Activated T-helper 9 cell treated with anti-CD3 and anti-CD28 coated beads, Interleukin-2, amount 50 U/mL, for 16 hours (primary cell): ENCODE measurements around the gene RAB44.

Source experiments
- DNase-seq: peaks from one replicate; pipeline ENCODE4 v3.0.0-alpha.2; 2020; ENCODE audit warnings: low read depth

Gene RAB44

GRCh38 chr6:36669002-36669401, 28.6 kb upstream of the RAB44 start:
- no peak for DNase-seq

DNA sequence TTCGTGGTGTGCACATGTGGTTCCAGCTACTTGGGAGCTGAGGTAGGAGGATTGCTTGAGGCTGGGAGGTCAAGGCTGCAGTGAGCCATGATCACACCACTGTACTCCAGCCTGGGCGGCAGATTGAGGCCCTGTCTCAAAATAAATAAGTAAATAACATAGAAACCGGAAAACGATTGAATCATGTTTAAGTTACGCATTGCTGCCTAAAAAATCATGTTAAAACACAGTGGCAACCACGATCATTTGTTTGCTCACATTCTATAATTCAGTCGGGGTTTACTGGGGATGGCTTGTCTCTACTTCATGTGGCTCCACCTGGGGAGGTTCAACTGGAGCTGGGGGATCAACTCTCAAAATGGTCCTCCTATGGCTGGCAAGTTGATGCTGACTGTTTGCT, 27.4 kb upstream of the RAB44 start:
- DNase-seq = no peak

DNA sequence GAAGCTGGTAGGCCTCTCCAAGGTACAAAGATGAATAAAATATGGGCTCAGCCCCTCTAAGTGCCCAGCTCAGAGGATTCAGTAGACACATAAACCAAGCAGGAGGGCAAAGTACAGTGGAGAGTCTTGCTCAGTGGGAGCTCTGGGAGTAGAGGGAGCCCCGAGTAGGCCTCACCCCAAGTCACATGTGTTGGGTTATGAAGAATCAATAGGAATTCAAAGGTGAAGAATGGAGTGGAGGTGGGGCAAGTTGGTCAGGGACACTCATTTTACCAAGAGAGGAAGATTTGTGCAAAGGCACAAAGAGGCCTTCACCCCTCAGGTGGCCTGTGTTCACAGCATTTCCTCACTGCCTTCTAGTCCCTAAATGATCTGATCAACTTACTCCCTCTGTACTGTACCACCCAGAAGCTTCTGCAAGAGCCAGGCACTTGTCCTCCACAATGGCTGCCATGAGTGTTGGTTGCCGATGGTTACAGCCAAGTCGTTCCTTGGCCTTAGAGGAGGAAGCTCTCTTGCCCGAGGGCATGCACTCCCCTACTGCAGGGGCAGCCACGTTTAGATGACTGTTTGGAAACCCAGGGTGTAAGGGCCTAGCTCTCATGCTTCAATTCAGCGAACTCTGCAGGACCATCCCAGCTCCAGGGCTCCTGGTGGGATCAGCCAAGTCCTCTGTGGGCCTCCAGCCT, 25.8 kb upstream of the RAB44 start:
- DNase-seq = no peak

DNA sequence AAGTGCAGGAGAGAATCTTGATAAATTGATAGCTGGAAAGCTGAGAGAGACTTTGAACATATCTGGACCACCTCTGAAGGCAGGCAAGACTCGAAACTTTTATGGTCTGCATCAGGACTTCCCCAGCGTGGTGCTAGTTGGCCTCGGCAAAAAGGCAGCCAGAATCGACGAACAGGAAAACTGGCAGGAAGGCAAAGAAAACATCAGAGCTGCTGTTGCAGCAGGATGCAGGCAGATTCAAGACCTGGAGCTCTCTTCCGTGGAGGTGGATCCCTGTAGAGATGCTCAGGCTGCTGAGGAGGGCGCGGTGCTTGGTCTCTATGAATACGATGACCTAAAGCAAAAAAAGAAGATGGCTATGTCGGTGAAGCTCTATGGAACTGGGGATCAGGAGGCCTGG, 23.7 kb upstream of the RAB44 start:
- no peak for DNase-seq

DNA sequence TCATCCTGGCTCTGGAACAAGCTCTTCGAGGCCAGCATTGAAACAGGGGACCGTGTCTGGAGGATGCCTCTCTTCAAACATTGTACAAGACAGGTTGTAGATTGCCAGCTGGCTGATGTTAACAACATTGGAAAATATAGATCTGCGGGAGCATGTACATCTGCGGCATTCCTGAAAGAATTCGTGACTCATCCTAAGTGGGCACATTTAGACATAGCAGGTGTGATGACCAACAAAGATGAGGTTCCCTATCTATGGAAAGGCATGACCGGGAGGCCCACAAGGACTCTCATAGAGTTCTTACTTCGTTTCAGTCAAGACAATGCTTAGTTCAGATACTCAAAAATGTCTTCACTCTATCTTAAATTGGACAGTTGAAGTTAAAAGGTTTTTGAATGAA, 22.7 kb upstream of the RAB44 start:
- DNase-seq = no peak

GRCh38 chr6:36676141-36677058, 21.2 kb upstream of the RAB44 start:
- no peak for DNase-seq

DNA sequence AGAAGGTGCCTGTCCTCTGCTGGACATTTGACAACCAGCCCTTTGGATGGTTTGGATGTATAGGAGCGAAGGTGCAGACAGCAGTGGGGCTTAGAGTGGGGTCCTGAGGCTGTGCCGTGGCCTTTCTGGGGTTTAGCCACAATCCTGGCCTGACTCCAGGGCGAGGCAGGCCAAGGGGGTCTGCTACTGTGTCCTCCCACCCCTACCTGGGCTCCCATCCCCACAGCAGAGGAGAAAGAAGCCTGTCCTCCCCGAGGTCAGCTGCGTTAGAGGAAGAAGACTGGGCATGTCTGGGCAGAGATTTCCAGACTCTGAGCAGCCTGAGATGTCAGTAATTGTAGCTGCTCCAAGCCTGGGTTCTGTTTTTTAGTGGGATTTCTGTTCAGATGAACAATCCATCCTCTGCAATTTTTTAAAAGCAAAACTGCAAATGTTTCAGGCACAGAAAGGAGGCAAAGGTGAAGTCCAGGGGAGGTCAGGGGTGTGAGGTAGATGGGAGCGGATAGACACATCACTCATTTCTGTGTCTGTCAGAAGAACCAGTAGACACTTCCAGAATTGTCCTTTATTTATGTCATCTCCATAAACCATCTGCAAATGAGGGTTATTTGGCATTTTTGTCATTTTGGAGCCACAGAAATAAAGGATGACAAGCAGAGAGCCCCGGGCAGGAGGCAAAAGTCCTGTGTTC, 20.4 kb upstream of the RAB44 start:
- no peak for DNase-seq

DNA sequence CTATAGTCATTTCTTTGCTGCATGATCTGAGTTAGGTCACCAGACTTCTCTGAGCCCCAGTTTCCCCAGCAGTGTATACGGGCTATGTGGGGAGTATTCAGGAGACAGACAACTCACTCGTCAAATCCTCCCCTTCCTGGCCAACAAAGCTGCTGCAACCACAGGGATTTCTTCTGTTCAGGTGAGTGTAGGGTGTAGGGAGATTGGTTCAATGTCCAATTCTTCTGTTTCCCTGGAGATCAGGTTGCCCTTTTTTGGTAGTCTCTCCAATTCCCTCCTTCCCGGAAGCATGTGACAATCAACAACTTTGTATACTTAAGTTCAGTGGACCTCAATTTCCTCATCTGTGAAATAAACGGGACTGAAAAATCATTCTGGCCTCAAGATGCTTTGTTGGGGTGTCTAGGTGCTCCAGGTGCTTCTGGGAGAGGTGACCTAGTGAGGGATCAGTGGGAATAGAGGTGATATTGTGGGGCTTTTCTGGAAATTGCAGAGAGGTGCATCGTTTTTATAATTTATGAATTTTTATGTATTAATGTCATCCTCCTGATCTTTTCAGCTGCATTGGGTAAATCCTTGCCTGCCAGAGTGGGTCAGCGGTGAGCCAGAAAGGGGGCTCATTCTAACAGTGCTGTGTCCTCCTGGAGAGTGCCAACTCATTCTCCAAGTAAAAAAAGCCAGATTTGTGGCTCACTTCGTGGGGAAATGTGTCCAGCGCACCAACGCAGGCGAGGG, 19.7 kb upstream of the RAB44 start:
- DNase-seq = no peak

GRCh38 chr6:36678488-36679042, 19.1 kb upstream of the RAB44 start, which contains the start of gene CDKN1A:
Gene CDKN1A (plus strand): TSS chr6:36678714. CDS start chr6:36684102, 5,388 bp downstream.
- DNase-seq = peak; percentile 69

DNA sequence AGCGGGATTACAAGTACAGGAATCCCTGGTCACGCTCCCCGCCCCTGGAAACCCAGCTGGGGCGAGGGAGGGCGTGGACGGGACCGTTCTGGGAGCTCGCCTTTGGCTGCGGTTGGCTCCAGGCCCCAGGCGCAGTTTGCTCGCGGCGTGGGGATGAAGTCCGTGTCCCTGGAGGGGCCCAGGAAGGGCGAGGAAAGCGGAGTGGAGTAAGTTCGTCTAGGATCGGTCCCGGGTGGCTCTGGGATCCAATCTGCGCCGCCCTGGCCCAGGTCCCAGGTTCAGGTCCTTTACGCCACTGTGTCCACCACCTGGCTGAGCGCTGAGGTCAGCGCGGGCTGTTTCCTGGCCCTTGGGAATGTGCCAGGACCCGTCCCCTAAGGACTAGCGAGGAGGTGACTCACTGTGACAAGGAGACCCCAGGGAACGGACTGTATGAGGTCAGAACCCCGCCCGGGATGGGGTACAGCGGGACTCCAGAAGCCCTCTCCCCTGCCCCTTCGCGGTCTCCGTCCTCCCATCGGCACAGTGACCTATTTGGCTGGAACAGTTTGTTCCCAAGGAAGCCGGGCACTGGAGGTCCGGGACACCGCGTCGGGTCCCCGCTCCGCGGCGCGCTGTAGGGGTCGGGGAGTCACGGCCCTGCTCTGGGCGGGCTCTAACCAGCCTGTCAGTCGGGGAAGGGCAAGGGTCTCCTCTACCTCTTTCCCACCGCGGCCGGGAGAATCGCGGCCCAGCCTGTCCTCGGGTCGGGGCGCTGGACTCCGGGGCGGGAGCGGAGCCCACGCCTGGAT, 18.4 kb upstream of the RAB44 start:
- peak; percentile 23 for DNase-seq

DNA sequence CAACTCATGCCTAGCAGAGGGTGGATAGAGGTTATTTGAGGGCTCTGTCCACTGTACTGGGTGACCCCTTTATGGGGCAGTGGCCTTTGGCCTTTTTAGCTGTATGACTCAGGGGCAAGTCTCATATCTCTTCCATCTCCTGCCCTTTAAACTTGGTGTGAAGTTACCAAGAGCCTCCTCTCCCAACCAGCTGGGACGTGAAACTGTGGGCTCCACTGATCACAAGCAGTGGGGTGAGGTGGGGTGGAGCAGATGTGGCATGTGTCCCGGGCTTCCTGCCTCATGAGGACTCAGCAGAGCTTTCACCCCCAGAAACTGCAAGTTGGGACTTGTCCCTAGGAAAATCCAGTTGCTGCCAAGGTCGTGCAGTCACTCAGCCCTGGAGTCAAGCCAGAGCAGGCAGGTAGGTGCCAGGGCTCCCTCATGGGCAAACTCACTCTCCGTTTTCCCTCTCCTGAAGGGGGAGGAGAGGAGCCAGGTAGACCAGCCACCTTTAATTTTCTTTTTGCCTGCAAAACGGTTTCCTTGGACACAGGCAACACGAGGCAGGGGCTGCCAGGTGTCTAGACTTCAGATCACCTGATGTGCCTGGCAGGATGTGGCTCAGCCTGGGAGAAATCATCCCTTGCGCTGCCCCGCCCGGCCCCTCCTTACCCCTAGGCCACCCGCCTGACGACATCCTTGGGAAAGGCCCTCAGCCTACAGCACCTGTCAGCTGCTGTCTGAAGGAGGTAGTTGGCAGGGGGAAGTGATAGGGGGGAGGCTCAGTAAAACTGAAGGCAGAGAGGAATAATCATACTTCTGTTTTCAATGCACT, 15.1 kb upstream of the RAB44 start:
- peak; percentile 58 for DNase-seq

- no peak for DNase-seq
These were observed 14.4 kb upstream of the RAB44 start for GRCh38 chr6:36683145-36683655.

- no peak for DNase-seq
These were observed 13.8 kb upstream of the RAB44 start for GRCh38 chr6:36683656-36684446.

DNA sequence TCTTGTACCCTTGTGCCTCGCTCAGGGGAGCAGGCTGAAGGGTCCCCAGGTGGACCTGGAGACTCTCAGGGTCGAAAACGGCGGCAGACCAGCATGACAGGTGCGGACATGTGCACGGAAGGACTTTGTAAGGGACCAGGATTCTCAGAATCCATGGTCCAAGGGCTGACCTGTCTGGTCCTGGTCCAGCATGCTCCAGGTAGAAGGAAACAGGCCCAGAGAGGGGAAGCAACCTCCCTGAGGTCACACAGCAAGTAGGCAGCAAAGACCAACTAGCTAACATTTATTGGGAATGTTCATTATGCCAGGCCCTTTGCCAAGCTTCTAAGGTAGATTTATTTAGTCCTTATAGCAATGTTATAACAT, 13.2 kb upstream of the RAB44 start:
- DNase-seq = no peak

GRCh38 chr6:36685166-36685924, 12.3 kb upstream of the RAB44 start:
- DNase-seq = no peak

GRCh38 chr6:36685926-36686667, 11.5 kb upstream of the RAB44 start:
- DNase-seq = no peak
